Effector CD8-positive, alpha-beta T cell (primary cell): ENCODE measurements around the gene CSNK1G3.
A peak's percentile ranks its signal among the peaks of the same experiment; 100 is the strongest.
"Not testable (repeated sequence)": the region's sequence is repeated elsewhere in the genome, so short reads cannot be mapped to it uniquely, and the experiment has no call there.

ENCODE experiments used
- DNase-seq: peaks from one replicate; lab custom pipeline; 2025; lab: John Stamatoyannopoulos, UW
- total RNA-seq, 4 experiments: gene quantifications; one replicate each; lab custom pipeline; 2026; lab: John Stamatoyannopoulos, UW

Gene CSNK1G3
- 72.5 to 110 (median 94.8) reads per million in 4 experiments for total RNA-seq

DNA sequence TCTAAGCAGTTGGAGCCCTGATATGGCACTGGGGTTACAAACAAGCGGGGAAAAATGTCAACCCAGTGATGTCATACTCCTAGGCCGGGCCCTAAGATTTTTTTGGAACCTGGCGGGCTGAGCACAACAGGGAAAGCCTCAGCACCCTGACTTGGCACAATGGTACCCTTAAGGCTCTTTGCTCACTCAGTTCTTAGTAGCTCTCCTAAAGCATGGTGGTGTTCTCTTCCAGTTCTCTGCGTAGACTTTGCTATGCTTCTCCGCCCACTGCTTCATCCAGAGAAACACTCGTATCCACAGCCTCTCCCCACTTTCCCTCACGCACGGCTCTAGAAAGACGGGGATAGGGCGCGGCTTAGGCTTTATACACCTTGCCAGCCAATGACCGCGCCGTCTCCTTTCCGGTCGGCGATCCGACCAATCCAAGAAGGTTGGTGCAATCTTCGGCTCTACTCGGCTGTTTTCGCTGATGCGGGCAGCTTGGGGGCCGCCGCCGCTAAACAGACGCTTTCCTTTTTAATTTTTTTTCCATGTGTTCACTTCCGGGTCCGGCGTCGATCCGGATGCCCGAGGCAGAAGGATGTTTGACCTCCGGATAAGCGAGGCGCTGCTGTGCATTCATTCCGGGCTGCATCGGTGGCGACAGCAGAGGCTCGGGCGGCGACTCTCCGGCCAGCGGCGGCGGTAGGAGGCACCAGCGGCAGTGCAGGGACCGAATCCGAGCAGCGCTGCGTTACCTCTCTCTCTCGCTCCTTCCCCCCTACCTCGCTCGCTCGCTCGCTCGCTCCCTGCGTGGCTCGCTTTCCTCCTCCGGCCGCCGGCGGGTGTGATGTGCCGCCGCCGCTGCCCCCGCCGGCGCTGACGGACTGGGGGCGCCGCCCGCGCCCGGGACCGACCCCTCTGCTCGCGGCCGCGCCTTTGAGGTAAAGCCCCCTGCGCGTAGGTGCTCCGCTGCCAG is at the start of gene CSNK1G3:
Gene CSNK1G3 (plus strand): TSS at position 530 of the 958 bp plus-strand sequence. CDS start 33,487 bp downstream, outside the sequence.
- peak; percentile 91 for DNase-seq

DNA sequence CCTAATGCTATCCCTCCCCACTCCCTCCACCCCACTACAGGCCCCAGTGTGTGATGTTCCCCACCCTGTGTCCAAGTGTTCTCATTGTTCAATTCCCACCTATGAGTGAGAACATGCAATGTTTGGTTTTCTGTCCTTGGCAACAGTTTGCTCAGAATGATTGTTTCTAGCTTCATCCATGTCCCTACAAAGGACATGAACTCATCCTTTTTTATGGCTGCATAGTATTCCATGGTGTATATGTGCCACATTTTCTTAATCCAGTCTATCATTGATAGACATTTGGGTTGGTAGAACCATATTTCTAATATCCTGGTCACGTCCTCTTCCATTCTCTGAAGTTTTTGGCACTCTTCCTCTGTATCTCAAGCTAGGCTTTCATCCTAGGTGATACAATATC is 45.1 kb upstream of the CSNK1G3 start:
- not testable (repeated sequence) for DNase-seq

DNA sequence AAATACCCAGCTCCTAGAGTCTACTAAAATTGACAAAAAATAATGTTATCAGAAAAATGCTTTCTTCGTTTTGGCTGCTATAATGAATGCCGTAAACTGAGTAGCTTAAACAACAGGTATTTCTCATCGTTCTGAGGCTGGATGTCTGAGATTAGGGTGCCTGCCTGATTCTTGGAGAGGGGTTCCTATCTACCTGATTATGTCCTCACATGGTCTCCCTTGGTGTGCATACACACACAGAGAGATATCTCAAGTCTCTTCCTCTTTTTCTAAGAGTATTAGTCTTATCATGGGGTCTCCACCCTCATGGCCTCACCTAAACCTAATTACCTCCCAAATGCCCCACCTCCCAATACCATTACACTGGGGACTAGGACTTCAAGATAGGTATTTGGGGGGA is 40.6 kb upstream of the CSNK1G3 start:
- no peak for DNase-seq

DNA sequence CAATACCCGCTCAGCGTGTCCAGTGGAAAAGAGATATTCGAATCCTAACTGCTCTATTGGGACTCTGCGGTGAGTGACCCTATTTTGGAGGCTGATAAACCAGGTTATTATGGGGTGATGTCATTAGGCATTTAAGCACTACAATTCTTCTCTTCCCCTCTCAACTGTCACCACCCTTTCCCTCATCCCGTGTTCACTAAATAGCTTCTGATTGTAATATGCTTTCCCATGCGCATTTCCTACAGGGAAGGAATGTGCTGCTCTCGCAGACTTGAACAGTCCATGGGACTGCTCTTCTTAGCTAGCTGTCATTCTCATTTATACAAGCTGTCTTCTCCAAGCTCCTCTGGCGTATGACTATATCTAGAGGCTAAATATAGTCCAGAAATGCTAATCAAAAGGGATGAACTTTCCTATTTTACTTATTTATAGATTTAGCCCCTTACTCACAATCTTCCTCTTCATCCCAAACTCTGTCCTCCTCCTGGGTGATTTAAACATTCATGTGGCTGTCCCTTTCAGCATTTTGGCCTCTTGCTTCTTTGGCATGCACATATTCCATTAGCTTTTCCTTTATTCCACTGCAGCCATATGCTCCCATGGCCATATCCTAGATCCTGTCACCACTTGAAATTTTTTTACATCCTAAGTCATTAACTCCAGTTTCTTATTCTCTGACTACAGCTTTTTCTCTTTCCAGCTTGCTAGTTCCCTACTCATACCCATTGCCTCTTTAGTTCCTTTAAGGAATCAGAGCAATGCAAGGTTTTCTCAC is 39.6 kb upstream of the CSNK1G3 start:
- no peak for DNase-seq

DNA sequence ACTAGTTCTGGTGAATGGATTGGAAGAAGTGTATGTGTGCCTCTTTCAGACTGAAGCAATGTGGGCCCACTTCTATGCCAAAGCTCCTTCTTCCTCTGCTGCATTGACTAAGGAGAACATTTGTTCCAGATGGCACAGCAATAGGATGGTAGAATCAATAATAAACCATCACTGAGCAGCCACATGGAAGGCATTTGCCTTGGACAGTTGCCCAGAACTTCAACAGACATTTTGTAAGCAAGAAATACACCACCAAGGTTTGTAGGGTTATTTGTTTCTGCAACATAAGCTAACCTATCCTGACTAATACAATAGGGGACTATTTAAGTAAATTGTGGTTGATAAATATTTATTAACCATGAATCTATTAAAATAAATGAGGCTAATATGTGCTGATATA is 37.7 kb upstream of the CSNK1G3 start:
- DNase-seq, result no peak

DNA sequence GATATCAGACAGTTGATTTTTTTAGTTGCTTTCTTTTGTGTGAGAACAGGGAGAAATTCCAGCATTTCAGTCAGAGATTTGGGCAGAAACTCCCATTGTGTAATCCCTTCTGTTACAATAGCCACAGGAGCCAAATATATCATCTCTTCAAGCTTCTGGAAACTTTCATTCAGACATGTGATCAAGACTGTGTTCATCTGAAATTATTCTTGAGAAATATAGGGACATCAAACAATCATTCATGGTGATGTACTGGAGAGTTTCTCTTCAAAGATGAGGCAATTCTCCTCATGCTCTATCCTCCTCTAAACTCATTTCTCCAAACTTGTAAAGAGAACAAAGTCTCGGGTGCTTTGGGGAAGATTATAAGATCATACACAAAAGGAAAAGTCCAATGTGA is 35.2 kb upstream of the CSNK1G3 start:
- no peak for DNase-seq

DNA sequence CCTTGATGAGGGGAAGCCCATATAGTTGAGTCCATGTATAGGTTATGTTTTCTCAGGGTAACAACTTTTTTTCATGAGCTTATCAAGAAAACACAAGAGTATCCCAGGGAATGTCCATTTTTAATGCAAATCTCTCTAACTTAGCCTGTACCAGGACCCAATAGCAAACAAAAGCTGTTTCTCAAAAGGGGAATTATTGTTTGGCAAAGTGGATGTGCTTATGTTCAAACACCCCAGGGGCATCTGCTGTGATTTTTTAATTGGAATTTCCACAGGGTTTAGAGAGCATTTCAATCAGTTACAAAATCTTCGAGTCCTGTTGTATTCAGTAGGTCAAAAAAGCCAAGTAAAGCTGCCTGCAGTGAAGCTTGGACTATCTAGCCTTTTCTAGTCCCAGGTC is 33.4 kb upstream of the CSNK1G3 start:
- no peak for DNase-seq

DNA sequence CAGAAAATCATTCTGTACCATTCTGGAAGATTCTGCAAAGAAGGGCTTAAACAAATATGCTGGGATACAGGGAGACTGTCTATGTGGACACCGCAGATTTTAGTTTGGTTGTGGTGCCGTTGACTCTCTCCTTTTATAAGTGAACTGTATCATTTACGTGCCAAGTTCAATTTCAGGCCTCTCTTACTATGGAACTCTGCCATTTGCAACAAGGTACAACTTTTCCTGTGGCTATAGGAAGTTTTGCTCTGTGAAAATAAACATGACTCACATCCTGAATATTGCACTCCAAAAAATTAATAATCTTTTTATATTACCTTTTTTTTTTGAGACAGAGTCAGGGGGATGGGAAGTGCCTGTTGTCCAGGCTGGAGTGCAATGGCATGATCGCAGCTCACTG is 29.7 kb upstream of the CSNK1G3 start:
- no peak for DNase-seq

DNA sequence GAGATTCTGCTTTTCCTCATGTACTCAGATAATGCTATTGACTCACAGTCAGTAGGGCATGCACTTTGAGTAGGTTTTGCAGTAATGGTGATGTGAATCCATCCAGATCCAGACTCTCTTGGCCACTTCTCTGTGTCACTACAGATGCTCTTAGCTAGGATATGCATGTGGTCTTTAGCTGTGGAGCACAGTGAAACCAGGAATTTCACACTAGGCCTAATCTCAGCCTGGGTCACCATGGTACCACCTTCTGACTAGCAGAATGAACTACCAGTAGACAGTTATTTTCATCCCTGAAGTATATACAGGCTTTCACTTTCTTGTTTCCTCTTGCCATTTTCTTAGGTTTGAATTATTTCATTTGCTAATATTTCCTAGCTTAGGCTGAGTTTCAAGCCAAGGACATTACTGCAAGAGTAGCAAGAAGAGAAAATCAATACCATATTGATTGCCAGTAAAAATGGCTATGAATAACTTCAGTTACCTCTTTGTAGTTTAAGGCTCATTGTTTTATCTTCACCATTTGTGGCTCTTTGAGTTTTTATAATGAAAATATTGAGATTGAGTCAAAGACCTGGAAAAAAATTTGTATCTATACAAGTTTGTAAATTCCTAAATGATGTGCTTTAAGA is 28.4 kb upstream of the CSNK1G3 start:
- no peak for DNase-seq

DNA sequence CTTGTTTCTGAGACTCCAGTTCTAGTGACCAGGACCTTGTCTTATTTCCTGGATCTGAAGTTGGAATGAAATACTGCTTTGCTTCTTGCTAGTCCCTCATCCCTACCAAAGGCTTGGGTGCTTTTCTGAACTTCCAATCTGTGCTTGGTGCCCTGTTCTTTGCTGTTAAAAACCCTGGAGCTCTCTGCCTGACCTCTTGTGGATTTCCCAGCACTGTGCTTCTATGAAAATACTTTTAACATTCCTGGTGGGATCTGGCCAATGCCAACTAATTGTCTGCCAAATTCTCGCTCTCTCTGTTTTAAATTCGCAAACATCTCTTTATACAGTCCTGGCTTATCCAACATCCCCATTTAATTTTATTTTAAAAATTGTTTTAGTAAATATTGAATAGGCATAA is 26.7 kb upstream of the CSNK1G3 start:
- no peak for DNase-seq

DNA sequence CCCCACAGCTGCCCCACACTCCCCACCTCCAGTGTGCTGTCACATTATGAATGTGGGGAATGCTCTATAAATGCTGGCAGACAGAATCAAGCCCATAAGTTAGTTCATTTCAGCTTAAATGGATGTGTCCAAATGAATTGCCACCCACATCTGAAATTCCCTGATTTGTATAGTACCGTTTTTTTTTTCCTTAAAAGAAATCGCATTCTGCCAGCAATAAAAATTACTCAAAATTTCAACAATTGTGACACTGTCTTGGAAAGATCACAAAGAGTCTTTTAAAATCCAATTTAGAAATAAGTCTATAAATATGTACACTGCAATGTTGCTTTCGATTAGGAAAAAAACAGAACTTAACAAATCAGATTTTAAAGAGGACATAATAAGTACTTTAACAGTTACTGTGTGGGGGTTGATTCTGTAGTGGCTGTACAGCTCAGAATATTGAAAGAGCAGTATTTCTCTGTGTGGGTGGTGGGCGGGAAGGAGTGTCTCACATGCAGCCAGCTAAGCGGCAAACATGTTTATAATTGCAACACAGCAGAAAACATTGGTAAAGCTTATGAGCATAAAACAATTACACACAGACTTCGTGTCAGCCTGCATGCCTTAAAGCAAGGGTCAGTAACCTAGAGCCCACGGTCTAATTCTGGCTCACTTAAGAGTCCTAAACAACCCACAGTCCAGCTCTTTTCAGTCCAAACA is 24.9 kb upstream of the CSNK1G3 start:
- DNase-seq, result no peak

DNA sequence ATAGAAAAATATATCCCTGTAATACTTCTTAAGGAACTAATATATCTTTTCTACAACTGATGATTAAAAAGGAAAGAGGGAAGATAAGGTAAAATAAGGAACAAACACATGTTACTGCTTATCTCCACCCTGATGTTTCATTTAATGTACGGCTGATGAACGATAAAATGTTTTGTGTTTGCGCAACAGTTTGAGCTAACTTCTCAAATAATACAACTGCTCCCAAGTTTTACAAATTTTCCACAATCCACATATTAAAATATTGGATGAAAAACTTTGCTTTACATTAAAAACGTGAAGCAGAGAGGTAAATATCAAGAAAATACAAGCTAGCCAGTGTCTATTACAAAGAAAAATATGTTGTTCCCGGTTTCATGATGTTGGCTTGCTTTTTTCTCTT is 21.0 kb upstream of the CSNK1G3 start:
- DNase-seq, result no peak

DNA sequence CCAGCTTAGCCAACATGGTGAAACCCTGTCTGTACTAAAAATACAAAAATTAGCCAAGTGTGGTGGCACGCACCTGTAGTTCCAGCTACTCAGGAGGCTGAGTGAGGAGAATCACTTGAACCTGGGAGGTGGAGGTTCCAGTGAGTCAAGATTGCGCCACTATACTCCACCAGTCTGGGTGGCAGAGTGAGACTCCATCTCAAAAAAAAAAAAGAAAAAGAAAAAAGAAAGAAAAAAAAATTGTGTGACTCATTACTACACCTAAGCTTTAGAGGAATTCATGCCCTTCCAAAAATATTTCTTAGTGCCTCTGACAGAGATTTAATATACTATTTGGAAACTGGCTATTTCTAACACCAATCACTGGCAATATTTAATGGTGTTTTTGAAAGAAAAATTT is 16.8 kb upstream of the CSNK1G3 start:
- DNase-seq, result not testable (repeated sequence)

DNA sequence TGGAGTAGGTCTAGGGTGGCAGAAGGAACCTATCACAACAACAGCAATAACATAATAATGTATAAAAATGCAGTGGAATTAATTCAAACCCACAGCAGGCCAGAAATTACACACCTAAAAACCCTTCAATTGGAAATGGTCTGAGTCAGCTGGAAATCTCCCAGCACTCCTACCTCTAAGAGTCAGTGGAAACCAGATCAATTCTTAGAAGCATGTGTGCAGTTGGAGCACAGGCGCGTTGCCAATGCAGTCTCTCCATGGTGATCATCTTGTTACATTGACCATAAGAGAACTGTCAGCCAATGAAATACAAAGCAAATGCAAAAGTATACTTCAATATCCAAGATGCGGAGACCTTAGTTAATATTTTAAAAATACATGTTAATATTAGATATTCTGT is 15.1 kb upstream of the CSNK1G3 start:
- DNase-seq, result no peak

DNA sequence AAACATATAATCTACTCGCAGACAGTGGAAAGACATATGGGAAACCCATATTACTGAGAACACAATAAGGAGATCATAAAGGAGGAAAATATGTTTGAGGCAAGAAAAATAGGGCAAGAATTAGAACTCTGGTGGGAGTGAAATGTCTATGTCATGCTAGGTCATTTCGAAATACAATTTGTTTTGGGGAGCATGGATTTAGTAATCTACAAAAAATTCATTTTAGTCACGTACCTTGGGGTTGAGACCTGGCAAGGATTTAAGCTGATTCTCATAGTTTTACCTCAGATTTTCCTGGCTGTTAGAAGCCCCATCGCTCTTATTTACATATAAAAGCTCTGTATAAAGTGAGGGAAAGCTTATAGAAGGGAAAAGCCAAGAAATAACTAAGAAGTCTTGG is 11.5 kb upstream of the CSNK1G3 start:
- no peak for DNase-seq

DNA sequence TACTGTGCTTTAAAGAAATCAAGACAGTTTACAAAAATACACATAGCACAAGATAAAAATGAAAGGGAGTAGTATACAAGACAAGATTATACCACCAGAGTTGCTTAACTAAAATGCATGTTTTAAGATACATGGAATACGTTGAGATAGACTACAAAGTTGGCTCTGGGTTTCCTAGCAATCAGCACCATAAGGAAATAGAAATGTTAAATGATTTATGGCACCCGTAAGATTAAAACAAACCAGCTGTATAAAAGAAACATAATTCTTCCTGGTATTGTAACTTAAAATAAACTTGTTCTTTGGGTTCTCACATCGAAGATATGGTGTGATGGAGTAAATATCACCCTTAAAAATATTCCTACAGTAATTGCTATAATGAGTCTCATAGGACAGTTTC is 9.9 kb upstream of the CSNK1G3 start:
- no peak for DNase-seq

DNA sequence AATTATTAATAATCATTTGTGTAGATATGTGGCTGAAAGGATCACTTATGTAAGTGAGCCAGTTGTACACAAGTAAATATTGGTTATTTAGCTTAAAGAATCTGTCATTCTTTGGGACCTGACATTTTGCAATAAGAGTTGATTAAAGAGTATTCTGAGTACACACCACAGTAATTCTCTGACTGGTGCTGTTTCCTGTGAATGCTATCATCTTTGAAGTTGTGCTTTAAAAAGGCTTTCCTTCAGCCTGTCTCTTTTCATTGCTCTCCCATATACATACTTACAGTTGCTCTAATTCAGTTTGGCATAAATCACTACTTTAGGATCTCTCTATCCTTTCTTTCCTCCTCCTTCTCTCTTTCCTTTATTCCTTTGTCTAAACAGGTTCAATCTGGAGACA is 8.7 kb upstream of the CSNK1G3 start:
- no peak for DNase-seq

DNA sequence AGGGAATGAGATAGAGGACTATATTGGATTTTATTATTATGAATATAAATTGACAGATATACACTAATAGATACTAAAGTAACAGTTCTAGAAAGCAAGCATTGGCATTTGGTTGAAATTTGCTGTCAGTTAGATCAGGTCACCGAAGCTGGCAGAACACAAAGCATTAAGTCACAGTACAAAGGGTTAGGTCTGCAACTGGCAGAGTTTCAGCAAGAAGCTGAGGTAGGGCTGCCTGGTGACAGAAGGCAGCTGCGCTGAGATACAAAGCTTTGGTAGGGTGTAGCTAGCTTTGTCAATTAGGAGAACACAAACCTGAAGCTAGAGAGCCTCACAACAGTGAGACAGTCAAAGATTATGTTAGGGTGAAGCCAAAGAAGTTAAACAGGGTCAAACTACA is 6.3 kb upstream of the CSNK1G3 start:
- DNase-seq, result no peak

DNA sequence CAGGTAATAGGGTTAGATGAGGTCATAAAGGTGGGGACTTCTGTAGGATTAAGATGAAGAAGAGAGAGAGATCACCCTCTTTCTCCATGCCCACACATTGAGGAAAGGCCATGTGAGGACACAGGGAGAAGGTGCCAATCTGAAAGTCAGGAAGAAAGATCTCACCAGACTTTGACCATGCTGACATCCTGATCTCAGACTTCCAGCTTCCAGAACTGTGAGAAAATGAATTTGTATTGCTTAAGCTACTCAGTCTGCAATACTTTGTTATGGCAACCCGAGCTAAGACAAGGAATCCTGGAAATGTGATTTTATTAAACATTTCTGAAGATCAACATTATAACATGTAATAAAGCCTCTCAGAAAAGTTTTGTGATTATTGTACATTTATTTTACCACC is 3.5 kb upstream of the CSNK1G3 start:
- no peak for DNase-seq

DNA sequence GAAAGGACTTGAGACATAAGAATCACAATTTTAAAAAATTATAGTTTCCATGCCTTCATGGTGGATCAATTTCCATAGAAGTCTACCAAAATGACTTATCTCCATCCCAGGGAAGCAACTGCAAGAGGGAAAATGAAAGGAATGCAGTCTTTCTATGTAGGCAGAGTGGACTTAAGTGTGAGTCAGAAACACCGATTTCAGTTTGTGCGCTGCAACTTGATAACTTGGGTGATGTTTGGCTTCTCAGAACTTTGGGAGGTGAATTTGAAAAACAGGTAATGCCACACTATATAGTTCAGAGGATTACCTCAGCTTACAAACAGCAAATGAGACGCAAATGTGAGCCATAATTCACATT is 708 bp upstream of the CSNK1G3 start:
- DNase-seq, result no peak

DNA sequence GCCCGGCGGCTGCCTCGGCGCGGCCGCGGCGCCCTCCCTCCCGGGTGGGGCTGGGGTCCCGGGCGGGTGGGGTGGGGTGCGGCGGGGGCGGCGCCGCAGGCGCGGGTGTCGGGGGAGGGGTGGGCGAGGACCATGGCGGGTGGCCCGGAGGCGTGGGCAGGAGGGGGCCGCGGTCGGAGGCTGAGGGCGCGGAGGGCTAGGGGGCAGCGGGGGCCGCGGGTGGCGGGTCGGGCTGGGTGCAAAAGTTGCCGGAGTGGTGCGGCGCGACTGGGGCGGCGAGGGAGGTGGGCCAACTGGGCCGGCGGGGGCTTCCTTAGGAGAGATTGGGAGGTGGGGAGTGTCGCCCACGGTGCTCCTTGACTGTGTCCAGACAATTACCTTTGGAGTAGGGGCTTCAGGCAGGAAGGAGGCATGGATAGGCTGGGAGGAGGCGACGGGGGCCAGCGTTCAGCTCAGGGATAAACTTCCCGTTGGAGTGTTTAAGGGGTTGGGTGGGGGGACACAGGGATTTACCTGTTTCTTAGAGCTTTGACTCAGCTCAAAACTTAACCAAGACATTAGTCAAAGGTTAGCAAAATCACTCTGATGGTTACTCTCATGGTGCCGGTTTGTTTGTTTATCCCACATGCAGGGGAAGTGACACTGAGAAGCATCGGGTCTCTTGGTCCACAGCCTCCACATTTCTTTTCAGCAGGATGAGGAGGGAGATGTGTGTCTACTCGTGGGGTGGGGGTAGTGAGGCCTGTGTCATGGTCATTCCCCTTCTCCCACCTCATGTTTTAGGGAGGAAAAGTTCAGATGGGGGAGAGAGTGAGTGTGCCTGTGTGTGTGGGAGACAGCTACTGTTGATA is 859 bp downstream of the CSNK1G3 start:
- DNase-seq, result no peak
